Endodermal cell (in vitro differentiated cells): ENCODE data around the gene WASF3. TPM values are rescaled to one million over a fixed set of nuclear protein-coding genes. Genes with fewer than 3 reads are reported as not detected.

ENCODE experiments used
- DNase-seq: peaks from one replicate; pipeline ENCODE4 v3.0.0-alpha.2; 2017
- H3K27ac ChIP-seq: 2 replicates; pipeline ENCODE4 v1.5.1; 2013; ENCODE audit warnings: mild to moderate bottlenecking, low read depth, low read length, moderate library complexity
- H3K27me3 ChIP-seq: 2 replicates; pipeline ENCODE4 v1.6.1; 2013; ENCODE audit warnings: mild to moderate bottlenecking, low read length, moderate library complexity; ENCODE audit not compliant: insufficient read depth, control insufficient read depth, poor library complexity, severe bottlenecking
- H3K36me3 ChIP-seq: 2 replicates; pipeline ENCODE4 v1.7.0; 2013; ENCODE audit warnings: mild to moderate bottlenecking, low read length, moderate library complexity; ENCODE audit not compliant: control insufficient read depth, insufficient read depth
- H3K4me1 ChIP-seq: one replicate; pipeline ENCODE4 v1.7.0; 2013; ENCODE audit warnings: low read length; ENCODE audit not compliant: control insufficient read depth, insufficient read depth
- H3K4me3 ChIP-seq: 2 replicates; pipeline ENCODE4 v1.5.1; 2013; ENCODE audit warnings: mild to moderate bottlenecking, low read length, moderate library complexity
- H3K9ac ChIP-seq: 2 replicates; pipeline ENCODE4 v1.6.1; 2013; ENCODE audit warnings: mild to moderate bottlenecking, low read length, moderate library complexity; ENCODE audit not compliant: poor library complexity, severe bottlenecking; ENCODE audit errors: extremely low read depth
- H3K9me3 ChIP-seq: 2 replicates; pipeline ENCODE4 v1.6.1; 2013; ENCODE audit warnings: mild to moderate bottlenecking, low read length, moderate library complexity; ENCODE audit not compliant: control insufficient read depth
- H3K27ac Mint-ChIP-seq: 2 replicates; pipeline ENCODE4 v1.8.0; 2020; ENCODE audit warnings: mixed read lengths
- H3K27me3 Mint-ChIP-seq: 2 replicates; pipeline ENCODE4 v1.8.0; 2021; ENCODE audit warnings: mild to moderate bottlenecking, mixed read lengths; ENCODE audit not compliant: insufficient read depth
- H3K36me3 Mint-ChIP-seq: 2 replicates; pipeline ENCODE4 v1.8.0; 2020; ENCODE audit warnings: low read depth, mixed read lengths
- H3K4me1 Mint-ChIP-seq: 2 replicates; pipeline ENCODE4 v1.8.0; 2020; ENCODE audit warnings: mixed read lengths
- H3K4me3 Mint-ChIP-seq: 2 replicates; pipeline ENCODE4 v1.8.0; 2020; ENCODE audit warnings: mild to moderate bottlenecking, moderate library complexity, mixed read lengths
- H3K9me3 Mint-ChIP-seq: 2 replicates; pipeline ENCODE4 v1.8.0; 2020; ENCODE audit warnings: mild to moderate bottlenecking, mixed read lengths
- WGBS, 2 experiments: methylation state at CpG; one replicate each; pipeline versions ENCODE4 v1.1.5 to v1.1.7; 2013; ENCODE audit warnings: missing lambda C conversion rate in 2 of 2, mixed read lengths in 1 of 2; ENCODE audit not compliant: insufficient coverage in 1 of 2, insufficient read length in 1 of 2; 5-methylcytosine and 5-hydroxymethylcytosine counted together
- total RNA-seq, 2 donors: library from RNA; stranded (reverse); fragmentation: NEBNext Ultra II Directional in 1 of 2; extraction: Animal tissue kit (Norgen Biotek cat#: 25700) in 1 of 2; gene quantifications; 2 replicates in 1 of 2; 3 replicates in 1 of 2; pipeline ENCODE4 v1.2.1, GENCODE V29; 2021
- TF ChIP-seq, protein P1 (sequence below): fragments of 200-600 bp; sonication (generic); conservative IDR thresholded peaks from 2 replicates; pipeline ENCODE4 v1.5.0; 2021; ENCODE audit warnings: antibody characterized with exemption, mild to moderate bottlenecking

Gene WASF3
- total RNA-seq, 2 donors from 2014 or later = 20.5 to 32.6 TPM

DNA sequence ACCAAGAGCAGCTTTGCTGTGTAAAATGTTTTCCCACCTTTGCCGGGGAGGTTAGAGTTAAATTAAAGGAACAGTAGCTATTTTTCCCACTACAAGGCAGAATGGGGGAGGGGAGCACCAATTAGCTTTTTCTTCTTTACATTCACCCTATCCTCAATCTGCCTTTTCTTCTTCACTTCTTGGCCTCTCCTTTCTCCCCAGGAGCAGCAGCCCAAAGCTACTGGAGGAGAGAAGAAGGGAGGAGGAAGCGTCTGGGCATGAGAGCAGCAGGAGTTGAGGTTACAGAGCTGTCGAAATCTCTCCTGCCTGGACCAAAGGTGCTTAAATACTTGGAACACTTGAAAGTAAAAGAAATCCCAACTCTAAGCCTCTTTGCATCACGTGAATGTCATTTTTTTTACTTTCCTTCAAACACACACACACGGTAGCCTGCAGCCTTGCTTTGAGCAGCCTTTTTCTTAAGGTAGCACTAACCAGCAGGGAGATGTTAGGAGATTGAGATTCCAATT, 39.0 kb upstream of the WASF3 start:
- peak; percentile 57 for DNase-seq
- H3K36me3 ChIP-seq = no peaks in the 10 kb centered on the region
- TF ChIP-seq, protein P1, sequence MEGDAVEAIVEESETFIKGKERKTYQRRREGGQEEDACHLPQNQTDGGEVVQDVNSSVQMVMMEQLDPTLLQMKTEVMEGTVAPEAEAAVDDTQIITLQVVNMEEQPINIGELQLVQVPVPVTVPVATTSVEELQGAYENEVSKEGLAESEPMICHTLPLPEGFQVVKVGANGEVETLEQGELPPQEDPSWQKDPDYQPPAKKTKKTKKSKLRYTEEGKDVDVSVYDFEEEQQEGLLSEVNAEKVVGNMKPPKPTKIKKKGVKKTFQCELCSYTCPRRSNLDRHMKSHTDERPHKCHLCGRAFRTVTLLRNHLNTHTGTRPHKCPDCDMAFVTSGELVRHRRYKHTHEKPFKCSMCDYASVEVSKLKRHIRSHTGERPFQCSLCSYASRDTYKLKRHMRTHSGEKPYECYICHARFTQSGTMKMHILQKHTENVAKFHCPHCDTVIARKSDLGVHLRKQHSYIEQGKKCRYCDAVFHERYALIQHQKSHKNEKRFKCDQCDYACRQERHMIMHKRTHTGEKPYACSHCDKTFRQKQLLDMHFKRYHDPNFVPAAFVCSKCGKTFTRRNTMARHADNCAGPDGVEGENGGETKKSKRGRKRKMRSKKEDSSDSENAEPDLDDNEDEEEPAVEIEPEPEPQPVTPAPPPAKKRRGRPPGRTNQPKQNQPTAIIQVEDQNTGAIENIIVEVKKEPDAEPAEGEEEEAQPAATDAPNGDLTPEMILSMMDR = no peak
- Mint-ChIP-seq H3K9me3 (no peaks in the 10 kb centered on the region), H3K27me3 (peaks cover 2% of the 10 kb centered on the region), H3K4me3 (no peak overlapping the region), H3K4me1 (peaks cover 9% of the 10 kb centered on the region), H3K36me3 (no peaks in the 10 kb centered on the region), H3K27ac (peak overlapping the region; percentile 32)
- WGBS, 2 experiments = 37 to 45% methylated on average over 3 to 5 of the region's 5 CpGs
- no peaks in the 10 kb centered on the region for H3K4me1 ChIP-seq
- no peak overlapping the region for H3K9ac ChIP-seq
- H3K9me3 ChIP-seq = no peaks in the 10 kb centered on the region
- no peak overlapping the region for H3K4me3 ChIP-seq
- no peak overlapping the region for H3K27ac ChIP-seq
- no peaks in the 10 kb centered on the region for H3K27me3 ChIP-seq

DNA sequence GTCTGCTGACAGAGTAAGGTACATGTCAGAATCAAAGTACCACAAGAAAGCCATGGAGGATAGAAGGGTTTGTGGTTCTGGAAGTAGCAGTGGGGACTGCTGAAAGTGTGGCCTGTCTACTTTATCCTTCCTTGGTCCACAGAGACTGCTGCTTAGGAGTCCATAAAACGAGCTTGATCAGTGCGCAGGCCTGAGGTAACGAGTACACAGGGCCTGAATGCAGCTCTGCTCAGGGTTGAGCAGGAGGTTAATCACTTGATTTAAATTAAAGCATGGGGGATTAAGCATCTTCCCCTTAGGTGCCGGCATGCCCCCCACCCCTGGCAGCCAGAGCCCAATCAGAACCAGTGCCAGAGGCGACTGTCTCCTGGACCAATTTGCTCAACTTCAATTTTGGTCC, 34.9 kb upstream of the WASF3 start:
- Histone ChIP-seq H3K36me3 (no peaks in the 10 kb centered on the region), H3K4me1 (no peaks in the 10 kb centered on the region), H3K27ac (no peak overlapping the region), H3K27me3 (no peaks in the 10 kb centered on the region), H3K4me3 (no peak overlapping the region), H3K9ac (no peak overlapping the region), H3K9me3 (no peaks in the 10 kb centered on the region)
- WGBS, 2 experiments = 83 to 97% methylated on average over 1 to 5 of the region's 5 CpGs
- TF ChIP-seq, protein P1 = no peak
- Mint-ChIP-seq H3K9me3 (peaks cover 2% of the 10 kb centered on the region), H3K27ac (no peak overlapping the region), H3K27me3 (peaks cover 4% of the 10 kb centered on the region), H3K4me1 (peaks cover 9% of the 10 kb centered on the region), H3K4me3 (no peak overlapping the region), H3K36me3 (no peaks in the 10 kb centered on the region)
- DNase-seq = no peak

DNA sequence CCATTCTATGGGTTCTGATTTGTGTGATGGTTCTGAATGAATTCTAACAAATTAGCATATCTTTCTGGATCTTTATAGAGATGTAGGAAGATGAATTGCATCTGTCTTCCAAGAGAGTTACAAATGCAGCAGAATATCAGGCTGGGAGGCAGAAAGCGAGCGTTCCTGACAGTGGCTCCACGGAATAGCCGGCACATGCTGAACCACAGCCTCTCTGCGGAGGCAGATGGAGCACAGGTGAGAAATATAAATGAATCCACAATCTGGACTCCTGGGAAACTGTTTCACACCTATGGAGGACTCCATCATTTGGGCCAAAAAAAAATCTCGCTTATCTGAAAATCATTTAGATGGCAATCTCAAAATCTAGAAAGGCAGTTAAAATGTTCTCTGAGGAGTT, 34.5 kb upstream of the WASF3 start:
- H3K4me1 ChIP-seq = no peaks in the 10 kb centered on the region
- no peak overlapping the region for H3K9ac ChIP-seq

More for the DNA sequence above, 34.5 kb upstream of the WASF3 start:
- no peak for DNase-seq
- 91 to 97% methylated on average over 5 to 6 of the region's 6 CpGs for WGBS, 2 experiments
- peaks cover 2% of the 10 kb centered on the region for H3K9me3 Mint-ChIP-seq
- H3K27me3 Mint-ChIP-seq = peaks cover 4% of the 10 kb centered on the region
- no peaks in the 10 kb centered on the region for H3K9me3 ChIP-seq
- TF ChIP-seq, protein P1 = no peak
- H3K27ac ChIP-seq = no peak overlapping the region
- H3K4me3 Mint-ChIP-seq = no peak overlapping the region
- H3K36me3 ChIP-seq = no peaks in the 10 kb centered on the region
- H3K4me1 Mint-ChIP-seq = peaks cover 9% of the 10 kb centered on the region
- no peak overlapping the region for H3K4me3 ChIP-seq
- no peak overlapping the region for H3K27ac Mint-ChIP-seq
- no peaks in the 10 kb centered on the region for H3K27me3 ChIP-seq
- H3K36me3 Mint-ChIP-seq = no peaks in the 10 kb centered on the region
